ENCODE data around the gene RPS15A.
"Not testable (repeated sequence)": the region's sequence is repeated elsewhere in the genome, so short reads cannot be mapped to it uniquely, and the experiment has no call there.

RPS15A gene

DNA sequence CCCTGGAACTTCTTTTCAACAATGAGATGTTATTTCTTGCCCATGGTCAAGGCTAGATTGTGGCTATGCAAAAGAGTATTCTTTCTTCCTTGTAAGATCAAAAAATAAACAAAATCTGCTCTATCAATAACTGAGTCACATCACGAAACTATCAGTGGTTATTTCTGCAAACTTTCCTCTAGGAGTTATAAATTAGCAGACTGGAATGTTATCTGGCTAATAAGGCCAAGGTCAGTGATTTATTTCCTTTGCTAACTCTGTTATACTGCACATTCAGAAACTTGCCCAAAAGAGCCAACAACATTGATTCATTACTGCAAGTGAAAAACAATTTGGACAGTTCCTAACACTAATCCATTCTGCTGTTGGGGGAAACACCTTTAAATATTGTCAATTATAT, 6.2 kb upstream of the RPS15A start:
- DNase-seq (ENCODE audit: low spot score): no peak

DNA sequence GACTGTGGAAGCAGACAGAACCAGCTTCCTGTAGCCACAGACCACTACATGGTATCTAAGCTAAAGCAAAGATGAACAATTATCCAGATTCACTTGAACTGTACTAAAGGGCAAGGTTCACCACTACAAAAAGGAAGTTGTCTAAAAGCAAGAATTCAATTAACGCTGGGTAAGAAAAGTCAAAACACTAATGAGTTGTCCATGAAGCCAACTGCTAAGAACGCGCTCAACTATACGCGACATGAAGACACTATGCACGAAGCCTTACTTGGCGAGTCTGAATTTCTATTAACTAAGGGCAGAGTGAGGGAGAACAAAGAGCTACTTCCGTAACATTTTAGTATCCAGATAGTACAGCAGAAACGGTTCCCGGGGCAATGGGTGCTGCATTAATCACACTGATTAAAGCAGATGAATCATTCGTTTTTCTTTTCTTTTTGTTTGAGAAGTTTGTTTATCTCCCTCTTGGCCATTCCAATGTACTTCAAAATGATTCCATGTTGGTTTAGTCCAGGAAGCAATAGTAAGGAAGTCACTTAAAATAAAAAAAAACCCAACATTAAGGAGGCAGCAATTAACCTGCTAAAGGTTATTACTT, 2.8 kb upstream of the RPS15A start:
- no peak for DNase-seq (ENCODE audit: low spot score)

DNA sequence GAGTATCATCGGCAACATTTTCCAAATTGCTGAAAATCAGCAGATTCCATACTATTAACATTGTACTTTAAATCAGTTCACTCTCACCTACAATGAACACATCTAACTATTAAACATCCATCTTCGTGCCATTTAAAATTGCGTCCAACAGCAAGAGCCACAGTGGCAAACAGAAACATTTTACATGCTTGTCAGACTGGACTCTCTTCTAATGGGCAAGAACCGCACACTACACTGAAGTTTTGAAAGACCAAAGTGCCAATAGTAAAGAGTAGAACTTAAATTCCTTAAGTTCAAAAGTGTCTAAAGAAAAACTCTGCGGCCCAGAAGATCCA, 652 bp downstream of the RPS15A start:
- no peak for DNase-seq (ENCODE audit: low spot score)

DNA sequence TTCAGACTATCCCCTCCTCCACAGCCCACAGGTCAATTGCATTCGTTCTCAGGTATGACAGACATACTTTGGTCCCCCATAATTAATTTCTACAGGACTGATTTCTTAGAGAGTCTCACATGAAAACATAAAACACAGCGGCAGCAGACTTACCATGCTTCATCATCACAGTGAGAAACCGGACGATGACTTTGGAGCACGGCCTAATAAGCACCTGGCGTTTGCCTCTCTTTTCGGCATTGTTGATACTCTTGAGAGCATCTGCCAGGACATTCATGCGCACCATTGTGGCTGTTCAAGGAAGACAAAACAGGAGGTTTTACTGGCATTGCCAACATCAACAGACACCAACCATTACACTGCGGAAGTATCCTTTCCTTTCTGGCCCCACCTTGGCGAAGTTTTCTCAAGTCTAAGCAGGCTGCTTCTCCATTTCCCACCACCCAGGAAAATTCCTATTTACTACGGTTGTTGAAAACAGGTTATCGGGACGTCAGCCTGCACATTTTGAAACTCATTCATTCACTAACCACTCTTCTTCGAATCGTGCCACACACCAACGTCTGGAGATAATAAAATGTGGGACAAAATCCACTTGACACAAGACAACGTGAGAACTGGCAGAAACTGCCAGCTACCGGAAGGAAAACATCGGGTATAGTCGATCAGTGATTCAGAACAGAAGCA, 1.2 kb downstream of the RPS15A start:
- no peak for DNase-seq (ENCODE audit: low spot score)

DNA sequence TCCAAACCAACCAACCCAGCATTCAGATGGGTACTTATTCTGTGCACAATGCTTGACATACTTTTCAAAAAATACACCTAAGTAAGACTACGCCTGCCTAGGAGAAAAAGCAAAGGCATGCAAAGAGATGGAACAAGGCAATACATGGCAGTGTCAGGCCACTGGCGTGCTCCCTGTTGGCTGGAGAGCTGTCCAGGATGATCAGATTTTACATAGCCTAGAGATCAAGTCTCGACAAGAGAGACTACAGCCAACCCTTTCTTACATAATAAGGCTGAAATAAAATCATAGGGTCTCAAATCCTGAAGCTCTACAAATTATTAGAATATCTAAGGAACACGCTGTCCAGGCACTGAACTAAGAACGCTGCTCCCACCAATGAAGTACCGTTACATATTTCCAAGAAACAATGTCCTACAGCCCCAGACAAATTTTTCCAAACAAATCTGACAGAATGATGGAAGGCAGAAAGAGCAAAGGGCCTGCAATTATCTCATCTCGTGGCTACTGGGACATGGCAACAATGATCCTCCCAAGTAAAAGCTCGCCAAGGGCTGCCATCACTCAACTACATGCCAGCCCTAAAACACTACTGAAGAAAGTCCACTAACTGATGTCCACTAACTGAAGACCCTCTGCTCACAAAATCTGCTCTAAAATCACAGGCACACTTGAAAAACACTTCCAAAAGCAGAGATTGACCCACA, 5.1 kb downstream of the RPS15A start:
- no peak for DNase-seq (ENCODE audit: low spot score)

DNA sequence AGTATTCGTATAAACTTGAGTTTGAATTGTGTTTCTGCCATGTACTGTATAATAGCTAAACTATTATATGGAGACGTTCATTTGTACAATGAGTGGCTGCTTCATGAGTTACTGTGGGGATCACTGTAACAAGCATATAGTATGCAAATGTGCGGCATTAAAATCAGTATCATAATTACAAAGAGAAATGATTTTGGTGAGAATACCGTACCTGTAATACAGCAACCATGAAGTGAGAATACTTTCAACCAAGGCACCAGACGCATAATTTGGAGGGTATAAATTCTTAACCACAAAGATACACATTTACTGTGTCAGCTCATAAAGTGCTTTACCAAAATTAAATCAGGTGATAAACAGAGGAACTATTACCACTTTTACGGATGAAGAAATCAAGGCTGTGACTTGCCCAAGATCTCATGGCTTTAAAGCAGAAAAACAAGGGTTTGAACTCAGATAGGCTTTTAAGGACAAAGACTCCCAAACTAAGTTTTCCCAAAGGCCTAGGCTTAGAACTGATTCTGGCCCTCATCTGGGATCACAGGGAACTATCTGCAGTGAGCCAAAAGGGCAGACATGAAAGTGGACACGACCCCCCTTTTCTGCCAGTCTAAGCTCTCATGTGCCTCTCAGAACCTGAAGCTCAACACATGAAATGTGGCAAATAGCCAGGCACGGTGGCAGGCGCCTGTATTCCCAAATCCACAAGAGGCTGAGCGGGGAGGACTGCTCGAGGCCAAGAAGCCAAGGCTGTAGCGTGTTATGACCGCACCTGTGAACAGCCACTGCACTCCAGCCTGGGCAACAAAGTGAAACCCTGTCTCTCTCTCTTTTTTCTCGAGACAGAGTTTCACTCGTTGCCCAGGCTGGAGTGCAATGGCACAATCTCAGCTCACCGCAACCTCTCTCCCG, 6.4 kb downstream of the RPS15A start:
- DNase-seq (ENCODE audit: low spot score): no peak

DNA sequence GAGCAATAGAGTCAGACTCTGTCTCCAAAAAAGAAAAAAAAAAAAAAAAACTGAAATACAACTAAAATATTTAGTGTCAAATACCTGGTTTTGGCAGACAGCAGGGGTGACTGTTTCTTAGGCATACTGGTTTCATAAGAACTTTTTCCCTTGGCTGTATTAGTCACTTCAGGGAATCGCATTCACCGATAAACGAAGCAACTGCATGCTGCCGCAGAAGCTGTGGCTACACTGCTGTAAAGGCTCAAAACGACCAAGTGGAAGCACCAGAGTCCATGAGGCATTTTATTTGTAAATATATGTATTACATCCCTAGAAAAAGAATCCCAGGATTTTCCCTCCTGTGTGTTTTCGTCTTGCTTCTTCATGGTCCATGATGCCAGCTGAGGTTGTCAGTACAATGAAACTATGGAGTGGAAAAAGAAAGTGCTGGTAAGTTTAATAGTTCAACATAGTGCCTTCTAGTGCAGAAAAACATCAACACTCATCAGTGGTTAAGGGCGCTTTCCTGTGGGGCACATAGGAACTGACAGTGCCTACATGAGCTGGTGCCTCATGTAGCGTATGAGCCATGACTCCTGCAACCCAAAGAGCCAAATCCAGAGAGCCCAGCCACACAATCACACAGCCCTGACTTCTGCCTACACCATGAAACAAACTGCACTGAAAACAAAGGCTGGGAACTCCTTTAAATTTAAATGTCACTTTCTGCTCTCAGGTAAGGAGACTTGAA, 7.3 kb downstream of the RPS15A start:
- no peak for DNase-seq (ENCODE audit: low spot score)

DNA sequence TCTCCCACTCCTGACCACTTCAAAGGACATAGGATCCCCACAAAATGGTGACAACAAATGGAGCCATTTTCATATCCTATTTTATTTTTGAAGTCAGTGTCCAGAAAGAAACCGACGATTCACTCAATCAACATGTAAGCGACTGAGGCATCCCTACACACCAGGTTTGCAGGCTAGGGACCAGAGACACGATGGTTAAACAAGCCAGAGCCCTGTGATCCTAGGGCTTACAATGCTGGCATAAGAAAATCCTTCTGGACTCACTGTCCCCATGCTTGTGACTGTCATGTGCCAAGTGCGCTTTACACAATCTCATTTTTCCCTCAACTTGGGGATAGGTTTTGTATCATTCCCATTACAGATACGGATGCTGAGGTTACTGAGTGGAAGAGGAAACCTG, 8.9 kb downstream of the RPS15A start:
- not testable (repeated sequence) for DNase-seq (ENCODE audit: low spot score)

DNA sequence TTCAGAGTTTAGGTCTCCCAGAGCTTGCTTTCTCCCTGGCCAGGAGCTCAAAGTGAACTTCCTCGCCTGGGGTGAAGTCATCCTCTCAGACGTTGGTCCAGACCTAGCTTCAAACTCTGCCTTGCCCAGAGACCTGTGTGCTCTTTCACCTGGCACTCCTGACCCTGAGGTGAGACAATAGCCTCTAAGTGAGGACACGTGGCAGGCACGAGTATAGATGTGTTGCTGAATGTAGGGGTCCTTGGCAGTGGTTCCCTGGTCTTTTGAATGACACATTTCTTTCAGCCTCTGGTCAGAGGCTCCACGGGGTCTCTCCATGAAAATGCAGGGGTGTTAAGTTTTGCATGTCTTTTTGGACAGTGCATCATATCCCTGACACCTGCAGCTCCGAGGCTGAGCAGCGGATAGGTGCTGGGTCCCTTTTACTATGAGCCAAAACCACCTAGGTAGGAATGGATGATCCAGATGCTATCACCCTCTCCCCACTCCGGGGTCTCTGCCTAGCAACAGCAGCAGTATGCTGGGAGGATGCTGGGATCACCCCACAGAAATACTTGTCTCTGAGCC, 9.6 kb downstream of the RPS15A start:
- DNase-seq (ENCODE audit: low spot score): not testable (repeated sequence)

DNA sequence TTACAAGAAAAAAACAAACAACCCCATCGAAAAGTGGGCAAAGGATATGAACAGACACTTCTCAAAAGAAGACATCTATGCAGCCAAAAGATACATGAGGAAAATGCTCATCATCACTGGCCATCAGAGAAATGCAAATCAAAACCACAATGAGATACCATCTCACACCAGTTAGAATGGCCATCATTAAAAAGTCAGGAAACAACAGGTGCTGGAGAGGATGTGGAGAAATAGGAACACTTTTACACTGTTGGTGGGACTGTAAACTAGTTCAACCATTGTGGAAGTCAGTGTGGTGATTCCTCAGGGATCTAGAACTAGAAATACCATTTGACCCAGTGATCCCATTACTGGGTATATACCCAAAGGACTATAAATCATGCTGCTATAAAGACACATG, 12.5 kb downstream of the RPS15A start:
- not testable (repeated sequence) for DNase-seq (ENCODE audit: low spot score)

DNA sequence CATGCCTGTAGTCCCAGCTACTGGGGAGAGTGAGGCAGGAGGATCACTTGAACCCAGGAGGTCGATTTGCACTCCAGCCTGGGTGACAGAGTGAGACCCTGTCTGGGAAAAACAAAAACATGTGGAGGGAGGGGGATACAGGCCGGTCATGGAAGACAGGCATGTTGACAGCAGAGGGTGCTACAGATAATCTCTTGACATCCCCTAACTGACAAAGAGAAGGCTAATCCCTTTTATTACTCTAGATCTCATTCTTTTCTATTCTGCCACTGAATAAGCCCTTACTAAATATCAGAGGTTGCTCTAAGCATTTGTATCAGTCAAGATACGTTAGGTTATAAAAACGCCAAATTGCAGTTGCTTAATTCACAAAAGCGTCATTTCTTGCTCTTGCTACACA, 13.8 kb downstream of the RPS15A start:
- not testable (repeated sequence) for DNase-seq (ENCODE audit: low spot score)

DNA sequence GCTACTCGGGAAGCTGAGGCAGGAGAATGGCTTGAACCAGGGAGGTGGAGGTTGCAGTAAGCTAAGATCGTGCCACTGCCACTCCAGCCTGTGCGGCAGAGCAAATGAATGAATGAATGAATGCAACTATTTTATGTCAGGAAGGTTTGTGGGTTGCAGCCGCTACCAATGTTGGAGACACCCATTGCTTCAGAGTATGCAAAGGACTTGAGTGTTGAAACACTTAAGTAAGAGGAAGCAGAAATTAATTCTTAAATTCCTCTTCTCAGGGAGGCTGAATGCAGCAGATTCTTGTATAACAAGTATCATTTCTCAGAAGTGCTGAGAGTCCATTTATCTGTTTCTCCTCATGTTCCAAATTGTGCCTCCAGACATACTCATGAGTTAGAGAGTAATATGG, 15.5 kb downstream of the RPS15A start:
- DNase-seq (ENCODE audit: low spot score): not testable (repeated sequence)

DNA sequence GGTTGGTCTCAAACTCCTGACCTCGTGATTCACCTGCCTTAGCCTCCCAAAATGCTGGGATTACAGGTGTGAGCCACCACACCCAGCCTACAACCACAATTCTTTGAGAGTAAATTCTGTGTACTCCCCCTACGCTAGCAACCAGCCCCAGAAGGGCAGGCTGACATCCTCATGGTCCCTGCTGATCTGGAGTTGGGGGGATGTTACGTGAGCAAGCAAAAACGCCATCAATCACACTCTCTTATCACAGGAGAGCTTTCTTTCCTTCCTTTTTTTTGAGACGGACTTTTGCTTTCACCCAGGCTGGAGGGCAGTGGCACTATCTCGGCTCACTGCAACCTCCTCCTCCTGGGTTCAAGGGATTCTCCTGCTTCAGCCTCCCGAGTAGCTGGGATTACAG, 18.0 kb downstream of the RPS15A start:
- not testable (repeated sequence) for DNase-seq (ENCODE audit: low spot score)

DNA sequence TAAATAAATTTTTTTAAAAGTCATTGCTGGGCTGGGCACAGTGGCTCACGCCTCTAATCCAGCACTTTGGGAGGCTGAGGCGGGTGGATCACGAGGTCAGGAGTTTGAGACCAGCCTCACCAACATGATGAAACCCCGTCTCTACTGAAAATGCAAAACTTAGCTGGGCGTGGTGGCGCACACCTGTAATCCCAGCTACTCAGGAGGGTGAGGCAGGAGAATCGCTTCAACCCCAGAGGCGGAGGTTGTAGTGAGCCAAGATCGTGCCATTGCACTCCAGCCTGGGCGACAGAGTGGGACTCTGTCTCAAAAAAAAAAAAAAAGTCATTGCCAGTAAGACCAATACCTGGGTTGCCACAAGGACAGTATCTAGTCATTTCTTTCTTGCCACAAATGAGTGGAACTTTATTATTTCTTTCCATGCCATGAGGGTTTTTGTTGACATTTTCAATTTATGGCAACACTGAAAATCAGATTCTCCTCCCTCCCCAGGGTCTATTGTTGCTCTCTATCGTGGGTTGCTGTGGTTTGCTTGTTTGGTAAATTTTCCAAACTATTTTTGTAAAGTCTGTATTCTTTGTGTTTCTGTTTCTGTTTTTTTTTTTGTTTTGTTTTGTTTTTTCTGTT, 19.7 kb downstream of the RPS15A start:
- DNase-seq (ENCODE audit: low spot score): not testable (repeated sequence)

DNA sequence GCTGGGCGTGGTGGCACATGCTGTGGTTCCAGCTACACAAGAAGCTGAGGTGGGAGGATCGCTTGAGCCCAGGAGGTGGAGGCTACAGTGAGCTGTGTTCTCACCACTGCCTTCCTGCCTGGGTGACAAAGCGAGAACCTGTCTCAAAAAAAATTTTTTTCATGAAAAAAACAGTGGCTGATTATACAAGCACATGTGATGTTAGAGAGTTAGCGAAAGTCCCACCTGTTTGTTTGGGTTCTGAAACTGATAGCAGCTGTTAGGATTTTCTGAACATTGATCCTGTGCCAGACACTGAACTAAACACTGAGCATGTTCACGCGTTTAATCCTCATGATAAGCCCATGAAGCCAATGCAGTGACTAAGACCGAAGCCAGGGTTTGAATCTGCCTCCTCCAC, 22.9 kb downstream of the RPS15A start:
- not testable (repeated sequence) for DNase-seq (ENCODE audit: low spot score)

DNA sequence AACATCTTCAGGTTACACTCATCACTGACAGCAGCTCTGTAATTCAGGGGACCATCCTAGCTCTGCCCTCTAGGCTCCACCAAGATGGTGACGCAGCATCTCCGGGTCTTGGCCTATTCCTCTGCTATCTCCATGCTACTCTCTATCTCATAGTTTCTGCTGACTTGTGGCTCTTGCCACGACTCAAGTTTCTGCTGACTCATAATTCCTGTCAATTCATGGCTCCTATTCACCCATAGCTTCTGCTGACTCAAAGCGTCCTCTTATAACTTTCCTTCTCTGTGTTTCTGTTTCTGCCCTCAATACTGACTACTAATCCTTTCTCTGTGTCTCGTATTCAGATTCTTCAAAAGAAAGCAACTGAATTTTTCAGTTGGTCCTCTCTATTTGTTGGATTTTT, 27.4 kb downstream of the RPS15A start:
- DNase-seq (ENCODE audit: low spot score): not testable (repeated sequence)

DNA sequence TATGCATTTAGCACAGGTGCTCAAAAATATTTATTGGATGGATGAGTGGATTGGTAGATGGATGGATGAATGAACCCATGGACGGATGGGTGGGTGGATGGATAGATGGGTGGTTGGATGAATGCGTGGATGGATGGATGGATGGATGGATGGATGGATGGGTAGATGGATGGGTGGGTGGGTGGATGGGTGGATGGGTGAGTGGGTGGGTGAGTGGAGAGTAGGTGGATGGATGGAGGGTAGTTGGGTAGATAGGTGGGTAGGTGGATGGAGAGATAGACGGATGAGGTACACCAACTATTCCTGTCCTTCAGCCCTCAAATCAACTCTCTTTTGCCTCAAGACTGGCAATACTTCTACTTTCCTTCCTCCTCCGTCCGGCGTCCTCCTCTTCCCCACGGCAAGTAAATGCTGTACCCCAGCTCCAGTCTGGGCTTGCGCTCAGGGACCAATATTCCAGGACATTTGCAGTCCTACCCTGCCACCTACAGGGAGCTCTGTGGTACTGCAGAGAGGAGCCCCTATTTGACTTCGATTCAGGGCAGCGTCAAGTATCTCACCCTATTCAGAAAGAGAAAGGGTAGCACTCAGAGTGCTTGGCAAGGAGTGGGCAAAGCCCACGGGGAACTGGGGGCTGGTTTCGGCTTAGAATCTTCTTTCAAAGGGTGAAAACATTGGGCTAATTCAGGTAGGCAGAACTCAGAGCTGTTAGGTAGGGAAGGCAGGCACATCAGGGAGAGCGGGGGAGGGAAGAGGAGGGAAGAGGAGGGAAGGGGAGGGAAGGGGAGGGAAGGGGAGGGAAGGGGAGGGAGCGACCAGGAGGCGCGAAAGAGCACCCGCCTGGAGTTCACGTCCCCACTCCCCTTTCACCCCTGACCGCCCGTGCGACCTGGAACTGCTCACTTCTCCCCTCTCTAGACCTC, 30.3 kb downstream of the RPS15A start:
- DNase-seq (ENCODE audit: low spot score): not testable (repeated sequence)

DNA sequence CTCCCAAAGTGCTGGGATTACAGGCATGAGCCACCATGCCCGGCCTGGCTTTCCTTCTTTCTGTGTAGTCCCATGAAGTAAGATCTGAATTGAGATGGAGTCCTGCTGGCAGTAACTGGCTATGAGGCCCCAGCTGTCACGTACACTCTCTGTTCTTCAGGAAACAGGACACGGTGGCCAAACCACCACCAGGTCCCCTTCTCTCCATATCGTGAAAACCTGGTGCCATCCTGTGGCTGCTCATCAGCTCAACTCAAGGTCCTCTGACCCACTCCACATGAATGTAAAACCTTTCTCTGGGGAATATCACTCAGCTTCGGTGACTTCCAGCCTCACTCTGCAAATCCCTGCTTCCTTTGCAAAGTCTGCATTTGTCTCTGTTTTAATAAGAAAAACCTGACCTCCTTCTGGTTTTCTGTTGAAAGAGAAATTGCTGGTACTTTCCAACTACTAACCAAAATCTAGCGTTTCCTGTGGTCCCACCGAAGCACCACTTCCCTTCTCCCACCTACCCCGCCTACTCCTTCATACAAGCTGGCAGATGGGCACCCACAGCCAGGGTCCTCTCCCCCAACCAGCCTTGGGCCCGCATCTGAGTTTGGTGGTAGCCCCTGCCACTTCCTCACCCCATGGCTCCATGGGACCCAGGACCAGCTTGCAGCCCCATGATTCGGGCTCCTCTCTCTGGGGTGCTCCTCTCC, 32.0 kb downstream of the RPS15A start:
- not testable (repeated sequence) for DNase-seq (ENCODE audit: low spot score)

DNA sequence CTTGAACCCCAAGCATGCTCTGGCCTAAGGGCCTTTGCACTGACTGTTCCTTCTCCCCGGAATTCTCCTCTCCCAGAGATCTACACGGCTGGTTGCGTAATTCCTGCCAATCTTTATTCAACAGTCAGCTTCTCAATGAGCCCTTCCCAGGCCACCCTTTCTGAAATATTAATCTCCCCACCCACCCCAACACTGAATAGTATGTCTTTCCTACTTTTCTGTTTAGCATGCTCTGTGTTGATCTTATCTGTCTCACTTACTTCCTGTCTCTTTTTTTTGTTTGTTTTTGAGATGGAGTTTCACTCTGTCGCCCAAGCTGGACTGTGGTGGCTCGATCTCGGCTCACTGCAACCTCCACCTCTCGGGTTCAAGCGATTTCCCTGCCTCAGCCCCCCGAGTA, 33.5 kb downstream of the RPS15A start:
- DNase-seq (ENCODE audit: low spot score): not testable (repeated sequence)

Measured in COLO829 (cell line).